ENCODE results near the gene NEK6.
A peak's percentile ranks its signal among the peaks of the same experiment; 100 is the strongest.

Gene NEK6

DNA sequence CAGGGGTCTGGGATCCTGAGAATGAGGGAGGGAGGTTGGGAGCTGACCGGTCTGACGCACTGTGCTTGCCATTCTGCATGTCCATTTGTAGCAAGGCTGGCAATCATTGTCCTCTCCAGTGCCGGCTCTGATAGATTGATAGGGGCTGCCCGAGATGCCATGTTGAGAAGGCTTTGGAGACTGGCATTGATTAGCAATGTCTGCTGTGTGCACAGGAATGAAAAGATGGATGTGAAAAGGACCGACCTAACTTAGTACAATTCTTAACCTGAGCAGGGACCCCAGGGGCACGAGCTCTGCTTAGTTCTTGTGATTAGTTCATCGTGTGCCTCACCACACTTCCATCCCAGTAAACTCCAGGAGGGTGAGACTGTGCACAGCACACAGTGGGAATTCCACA is 17.0 kb downstream of the NEK6 start:
- no peak for DNase-seq (ENCODE audit: low read depth in 2 of 2, low spot score in 1 of 2)

GRCh38 chr9:124277420-124277819 is 19.7 kb downstream of the NEK6 start:
- DNase-seq (ENCODE audit: low read depth in 2 of 2, low spot score in 1 of 2) = no peak

DNA sequence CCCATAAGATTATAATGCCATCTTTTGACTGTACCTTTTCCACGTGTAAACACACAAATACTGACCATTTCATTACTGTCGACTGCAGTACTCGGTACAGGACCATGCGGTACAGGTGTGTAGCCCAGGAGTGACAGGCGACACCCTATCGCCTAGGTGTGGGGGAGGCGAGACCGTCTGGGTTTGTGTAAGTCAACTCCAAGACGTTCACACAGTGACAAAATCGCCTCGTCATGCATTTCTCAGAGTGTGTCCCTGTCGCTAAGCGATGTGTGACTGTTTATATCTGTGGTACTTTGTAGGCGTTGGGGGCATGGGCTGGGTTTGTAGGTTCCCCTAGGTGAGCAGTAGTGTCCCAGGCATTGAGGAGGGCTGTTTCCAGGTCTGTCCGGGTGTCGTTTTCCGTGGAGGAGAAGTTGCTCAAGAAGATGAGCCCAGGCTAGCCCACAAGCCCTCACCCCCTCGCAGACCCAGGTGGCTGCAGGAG is 20.3 kb downstream of the NEK6 start:
- DNase-seq (ENCODE audit: low read depth in 2 of 2, low spot score in 1 of 2) = no peak

- DNase-seq (ENCODE audit: low read depth in 2 of 2, low spot score in 1 of 2) = no peak
Measured at GRCh38 chr9:124279531-124280175, 21.9 kb downstream of the NEK6 start.

DNA sequence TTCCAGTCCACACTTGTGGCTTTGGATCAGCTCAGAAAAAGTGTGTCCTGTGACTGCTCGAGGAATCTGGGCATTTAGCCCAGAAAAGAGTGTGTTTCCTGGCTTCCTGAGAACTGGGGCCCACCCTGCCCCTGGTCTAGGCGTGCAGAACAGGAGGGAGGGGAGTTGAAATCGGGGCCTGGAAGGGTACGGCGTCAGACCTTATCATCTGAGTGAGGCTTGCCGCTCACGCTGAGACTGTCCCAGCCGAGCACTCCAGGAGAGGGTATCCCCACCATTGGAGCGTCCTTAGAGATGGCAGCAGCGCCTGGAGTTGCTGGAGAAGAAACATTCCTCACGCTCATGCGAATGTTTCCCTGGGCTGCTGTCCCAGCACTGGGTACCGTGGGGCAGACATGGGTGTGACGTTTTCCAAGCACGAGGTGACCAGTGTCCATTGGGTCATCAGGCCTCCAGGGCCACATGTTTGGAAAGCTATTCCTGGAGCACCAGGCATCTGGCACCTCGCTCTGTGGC is 22.5 kb downstream of the NEK6 start:
- no peak for DNase-seq (ENCODE audit: low read depth in 2 of 2, low spot score in 1 of 2)

- DNase-seq (ENCODE audit: low read depth in 2 of 2, low spot score in 1 of 2) = no peak
Measured at GRCh38 chr9:124281931-124282371, 24.2 kb downstream of the NEK6 start.

GRCh38 chr9:124282442-124283227 is 24.9 kb downstream of the NEK6 start:
- no peak for DNase-seq (ENCODE audit: low read depth in 2 of 2, low spot score in 1 of 2)

- no peak for DNase-seq (ENCODE audit: low read depth in 2 of 2, low spot score in 1 of 2)
Measured at GRCh38 chr9:124283228-124283814, 25.6 kb downstream of the NEK6 start.

DNA sequence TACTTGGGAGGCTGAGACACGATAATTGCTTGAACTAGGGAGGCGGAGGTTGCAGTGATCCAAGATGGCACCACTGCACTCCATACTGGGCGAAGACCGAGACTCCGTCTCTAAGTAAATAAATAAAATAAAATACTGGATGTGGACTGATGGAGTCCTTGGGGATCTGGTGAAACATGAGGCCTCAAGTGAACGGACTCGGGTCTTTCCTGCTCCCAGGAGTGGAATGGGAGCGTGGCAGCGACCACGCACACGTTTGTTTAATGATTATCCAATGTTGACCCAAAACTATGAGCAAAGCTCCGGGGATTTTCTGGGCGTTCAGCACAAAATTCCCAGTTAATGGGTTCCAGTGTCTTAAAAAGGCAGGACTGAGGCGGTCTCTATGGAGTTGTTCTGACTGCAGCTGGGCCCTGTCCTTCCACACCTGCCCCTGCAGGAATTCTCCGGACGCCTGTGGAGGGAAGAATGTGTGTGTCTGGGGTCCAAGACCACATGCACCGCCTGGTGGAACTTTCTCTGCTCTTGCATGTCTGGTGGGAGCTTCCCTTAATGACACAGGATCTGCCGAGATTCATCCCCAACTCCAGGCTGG is 26.6 kb downstream of the NEK6 start:
- no peak for DNase-seq (ENCODE audit: low read depth in 2 of 2, low spot score in 1 of 2)

DNA sequence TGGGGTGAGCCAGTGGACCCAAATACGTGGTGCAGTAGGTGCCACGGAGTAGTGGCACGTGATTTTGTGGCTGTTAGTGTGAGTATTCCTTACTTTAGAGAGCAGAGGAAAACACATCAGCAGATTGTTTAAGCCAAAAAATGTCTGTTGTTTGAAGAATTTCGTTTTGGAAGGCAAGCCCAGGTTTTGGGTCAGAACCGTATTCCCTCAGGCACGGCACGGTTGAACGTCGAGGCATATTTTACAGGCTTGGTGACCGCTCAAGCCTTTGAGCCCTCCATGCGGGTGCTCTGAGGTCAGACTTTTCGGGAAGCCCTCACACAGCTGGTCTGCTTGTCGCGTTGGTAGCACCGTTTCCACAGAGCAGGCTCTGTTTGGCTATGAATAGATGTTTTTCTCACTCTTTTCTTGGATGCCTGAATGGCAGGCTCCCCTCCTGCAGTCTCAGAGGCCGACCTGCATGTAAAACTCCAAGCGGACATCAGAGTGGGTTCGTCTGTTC is 27.2 kb downstream of the NEK6 start:
- DNase-seq (ENCODE audit: low read depth in 2 of 2, low spot score in 1 of 2) = no peak

GRCh38 chr9:124285490-124285889 is 27.7 kb downstream of the NEK6 start:
- DNase-seq (ENCODE audit: low read depth in 2 of 2, low spot score in 1 of 2) = no peak

DNA sequence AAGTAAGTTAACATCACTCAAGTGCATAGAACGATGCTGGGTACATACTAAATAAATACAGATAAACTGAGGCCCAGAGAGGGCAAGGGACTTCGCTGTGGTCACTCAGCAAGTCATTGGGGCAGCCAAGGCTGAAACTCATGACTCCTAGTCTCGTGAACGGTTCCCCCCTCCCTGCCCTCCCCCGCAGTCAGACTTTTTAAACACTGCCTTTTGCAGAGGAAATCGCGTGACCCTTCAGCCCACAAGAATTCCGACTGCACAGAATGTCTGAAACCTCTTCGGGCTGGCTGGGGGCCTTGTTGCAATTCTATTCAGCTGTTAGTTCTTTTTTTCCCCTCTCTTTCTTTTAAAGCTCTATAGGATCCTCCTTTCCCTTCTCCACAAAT is 28.1 kb downstream of the NEK6 start:
- peak in 1 of 2 donors; percentile 35 for DNase-seq (ENCODE audit: low read depth in 2 of 2, low spot score in 1 of 2)

DNA sequence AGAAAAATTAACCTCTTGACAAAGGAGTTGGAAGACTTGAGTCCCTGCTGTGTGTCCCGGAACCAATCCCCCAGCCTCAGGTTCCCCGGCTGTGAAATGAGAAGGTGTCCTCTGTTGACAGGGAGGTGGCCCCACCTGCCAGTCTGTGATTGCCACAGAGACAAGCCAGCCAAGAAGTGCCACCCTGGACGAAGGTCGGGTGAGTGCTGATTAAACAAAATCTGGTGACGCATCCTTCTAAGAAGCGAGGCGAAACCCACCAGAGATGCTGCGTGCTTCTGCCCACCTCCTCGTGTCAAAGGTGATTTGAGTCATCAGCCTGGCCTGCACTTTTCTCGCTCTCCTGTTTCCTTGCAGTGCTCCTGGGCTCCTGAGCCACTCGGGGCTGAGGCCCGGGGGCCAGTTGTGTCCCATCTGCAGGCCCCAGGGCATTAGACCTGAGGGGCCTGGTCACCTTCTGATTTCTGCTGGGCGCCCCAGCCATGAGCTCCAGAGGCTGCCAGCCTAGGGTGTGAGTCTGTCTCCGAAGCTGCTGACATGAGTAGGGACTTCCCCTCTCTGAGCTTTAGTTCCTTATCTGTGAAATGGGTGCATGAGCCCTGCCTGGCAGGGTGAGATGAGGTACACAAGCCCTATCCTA is 28.7 kb downstream of the NEK6 start:
- DNase-seq (ENCODE audit: low read depth in 2 of 2, low spot score in 1 of 2) = peak; percentile 24 to 31

- no peak for DNase-seq (ENCODE audit: low read depth in 2 of 2, low spot score in 1 of 2)
Measured at GRCh38 chr9:124290053-124290591, 32.4 kb downstream of the NEK6 start.

DNA sequence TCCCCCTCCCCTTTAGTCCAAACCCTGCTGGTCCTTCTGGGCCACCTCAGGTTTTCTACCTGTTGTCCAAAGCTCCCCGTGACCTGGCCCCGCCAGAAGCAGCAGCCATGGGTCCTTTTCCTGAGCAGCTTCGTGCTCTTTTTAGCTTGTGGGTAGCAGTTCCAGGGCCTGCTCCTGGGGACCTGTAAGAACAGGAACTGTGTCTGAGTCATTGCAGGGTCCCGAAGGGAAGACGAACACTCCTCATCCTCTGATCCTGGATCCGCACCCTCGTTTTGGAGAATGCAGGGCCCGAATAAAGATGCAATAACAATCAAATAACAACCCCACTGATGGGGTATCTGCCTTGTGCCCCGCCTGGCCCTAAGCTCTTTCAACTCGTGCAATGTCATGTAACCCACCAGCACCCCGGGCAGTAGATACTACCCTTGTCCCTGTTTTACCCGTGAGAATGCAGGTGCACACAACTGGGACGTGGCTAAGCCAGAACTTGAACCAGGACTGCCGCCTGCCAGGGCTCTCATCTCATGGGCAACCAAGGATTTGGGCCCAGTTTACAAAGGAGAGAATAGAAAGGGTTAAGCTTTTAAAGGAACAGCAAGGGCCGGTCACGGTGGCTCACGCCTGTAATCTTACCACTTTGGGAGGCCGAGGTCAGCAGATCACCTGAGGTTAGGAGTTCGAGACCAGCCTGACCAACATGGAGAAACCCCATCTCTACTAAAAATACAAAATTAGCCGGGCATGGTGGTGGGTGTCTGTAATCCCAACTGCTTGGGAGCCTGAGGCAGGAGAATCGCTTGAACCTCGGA is 33.2 kb downstream of the NEK6 start:
- DNase-seq (ENCODE audit: low read depth in 2 of 2, low spot score in 1 of 2) = no peak

GRCh38 chr9:124291801-124292396 is 34.1 kb downstream of the NEK6 start:
- peak; percentile 4 to 16 for DNase-seq (ENCODE audit: low read depth in 2 of 2, low spot score in 1 of 2)

DNA sequence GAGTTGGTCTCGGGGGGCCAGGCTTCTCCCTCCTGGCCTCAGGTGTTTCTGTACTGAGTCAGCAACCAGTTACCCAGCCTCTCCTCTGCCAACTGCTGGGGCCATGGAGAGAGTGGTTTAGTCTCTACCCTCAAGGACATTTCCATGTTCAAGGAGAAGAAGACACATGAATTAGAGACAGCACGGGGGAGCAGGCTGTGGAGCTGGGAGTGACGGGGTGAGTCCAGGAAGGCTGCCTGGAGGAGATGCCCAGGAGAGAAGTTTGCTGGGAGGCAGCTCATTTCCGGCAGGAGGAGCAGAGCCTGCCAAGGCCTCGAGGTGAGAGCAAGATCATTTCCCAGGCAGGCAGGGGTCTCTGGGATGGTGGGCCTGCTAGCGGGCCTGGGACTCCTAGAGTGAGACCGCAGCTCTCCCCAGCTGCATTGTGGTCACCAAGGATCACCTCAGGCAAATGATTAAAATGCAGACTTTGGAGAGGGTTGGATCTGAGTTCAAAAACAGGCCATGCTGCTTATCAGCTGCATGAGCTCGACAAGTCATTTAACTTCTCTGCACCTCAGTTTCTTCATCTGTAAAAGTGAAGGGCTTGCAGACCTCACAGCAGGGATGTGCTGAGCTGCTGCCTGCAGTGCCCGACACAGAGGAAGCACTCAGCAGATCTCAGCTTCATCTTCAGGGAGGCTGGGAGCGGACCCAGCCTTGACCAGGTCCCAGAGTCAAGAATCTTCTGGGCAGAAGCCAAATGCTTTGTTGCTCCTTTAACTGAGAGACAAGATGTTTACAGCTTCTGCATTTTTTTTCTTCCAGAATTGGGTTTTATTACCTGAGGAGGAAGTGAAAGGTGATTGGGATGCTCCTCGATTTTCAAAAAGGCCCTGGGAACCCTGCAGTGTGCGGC is 35.2 kb downstream of the NEK6 start:
- no peak for DNase-seq (ENCODE audit: low read depth in 2 of 2, low spot score in 1 of 2)
